Lower leg skin (tissue), 3 donors: ENCODE measurements around the gene STARD13.

Experiments used
- POLR2A ChIP-seq, 2 donors: fragments of 450-650 bp; IDR thresholded peaks; one replicate each; pipeline ENCODE4 v1.6.1; 2016 to 2017; ENCODE audit warnings: antibody characterized with exemption in 2 of 2, mild to moderate bottlenecking in 1 of 2, moderate library complexity in 1 of 2
- TF ChIP-seq, protein P1 (sequence below), 3 donors: fragments of 450-650 bp; IDR thresholded peaks; one replicate each; pipeline ENCODE4 v1.5.1; 2016; ENCODE audit warnings: antibody characterized with exemption in 3 of 3, mild to moderate bottlenecking in 3 of 3, moderate library complexity in 2 of 3

GRCh38 chr13:33235564-33235963 lies 50.0 kb downstream of the STARD13 start:
- TF ChIP-seq, protein P1, sequence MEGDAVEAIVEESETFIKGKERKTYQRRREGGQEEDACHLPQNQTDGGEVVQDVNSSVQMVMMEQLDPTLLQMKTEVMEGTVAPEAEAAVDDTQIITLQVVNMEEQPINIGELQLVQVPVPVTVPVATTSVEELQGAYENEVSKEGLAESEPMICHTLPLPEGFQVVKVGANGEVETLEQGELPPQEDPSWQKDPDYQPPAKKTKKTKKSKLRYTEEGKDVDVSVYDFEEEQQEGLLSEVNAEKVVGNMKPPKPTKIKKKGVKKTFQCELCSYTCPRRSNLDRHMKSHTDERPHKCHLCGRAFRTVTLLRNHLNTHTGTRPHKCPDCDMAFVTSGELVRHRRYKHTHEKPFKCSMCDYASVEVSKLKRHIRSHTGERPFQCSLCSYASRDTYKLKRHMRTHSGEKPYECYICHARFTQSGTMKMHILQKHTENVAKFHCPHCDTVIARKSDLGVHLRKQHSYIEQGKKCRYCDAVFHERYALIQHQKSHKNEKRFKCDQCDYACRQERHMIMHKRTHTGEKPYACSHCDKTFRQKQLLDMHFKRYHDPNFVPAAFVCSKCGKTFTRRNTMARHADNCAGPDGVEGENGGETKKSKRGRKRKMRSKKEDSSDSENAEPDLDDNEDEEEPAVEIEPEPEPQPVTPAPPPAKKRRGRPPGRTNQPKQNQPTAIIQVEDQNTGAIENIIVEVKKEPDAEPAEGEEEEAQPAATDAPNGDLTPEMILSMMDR (IDR thresholded peaks at IDR 0.05): no peak
- no peak for TF ChIP-seq POLR2A (IDR thresholded peaks at IDR 0.05)
